NCI-H2196 treated with DMSO at 0.1 percent for 48 hours (cell line): ENCODE results near the gene ULK3.

Experiments
- DNase-seq: peaks from one replicate; lab custom pipeline; 2025; ENCODE audit not compliant: unreplicated experiment; lab: John Stamatoyannopoulos, UW

The ULK3 gene

GRCh38 chr15:74841891-74842373 is 1.0 kb downstream of the ULK3 start:
- DNase-seq, result no peak

GRCh38 chr15:74840851-74841775 is 1.8 kb downstream of the ULK3 start:
- DNase-seq, result no peak

GRCh38 chr15:74839526-74840395 is 3.2 kb downstream of the ULK3 start:
- no peak for DNase-seq

- DNase-seq, result no peak
Observed at GRCh38 chr15:74838746-74839525, 4.0 kb downstream of the ULK3 start.

- no peak for DNase-seq
Observed at GRCh38 chr15:74838137-74838516, 4.8 kb downstream of the ULK3 start.

GRCh38 chr15:74837482-74838136 is 5.3 kb downstream of the ULK3 start:
- no peak for DNase-seq

GRCh38 chr15:74836846-74837245 is 6.1 kb downstream of the ULK3 start:
- no peak for DNase-seq

- DNase-seq, result no peak
Observed at GRCh38 chr15:74835312-74835823, 7.6 kb downstream of the ULK3 start.

- no peak for DNase-seq
Observed at GRCh38 chr15:74833376-74834107, 9.4 kb downstream of the ULK3 start.

- no peak for DNase-seq
Observed at GRCh38 chr15:74832826-74833225, 10.1 kb downstream of the ULK3 start.

GRCh38 chr15:74831813-74832495 is 11.0 kb downstream of the ULK3 start:
- peak; percentile 11 for DNase-seq

- no peak for DNase-seq
Observed at GRCh38 chr15:74830868-74831267, 12.1 kb downstream of the ULK3 start.

- DNase-seq, result no peak
Observed at GRCh38 chr15:74829991-74830390, 13.0 kb downstream of the ULK3 start.

- DNase-seq, result no peak
Observed at GRCh38 chr15:74829486-74829885, 13.5 kb downstream of the ULK3 start.

GRCh38 chr15:74828835-74829234 is 14.1 kb downstream of the ULK3 start:
- no peak for DNase-seq

- DNase-seq, result no peak
Observed at GRCh38 chr15:74827614-74828013, 15.3 kb downstream of the ULK3 start.

- no peak for DNase-seq
Observed at GRCh38 chr15:74826921-74827320, 16.0 kb downstream of the ULK3 start.

GRCh38 chr15:74826364-74826819 is 16.6 kb downstream of the ULK3 start, which contains the start of gene CPLX3:
CPLX3 (plus strand) TSS chr15:74826627; CDS start chr15:74826704, 77 bp downstream.
- no peak for DNase-seq

GRCh38 chr15:74825866-74826265 is 17.1 kb downstream of the ULK3 start:
- no peak for DNase-seq
